GM19468 (cell line): ENCODE results near the gene FDX2.

Source experiments
- ATAC-seq: cut with Tn5 transposase; IDR thresholded peaks from one replicate; pipeline ENCODE4 v1.9.1; 2021; ENCODE audit warnings: mild to moderate bottlenecking, moderate library complexity, moderate number of reproducible peaks; ENCODE audit not compliant: unreplicated experiment; ENCODE audit errors: extremely low read depth

Gene FDX2

GRCh38 chr19:10260141-10260584, 55.7 kb downstream of the FDX2 start:
- ATAC-seq: no peak
